GM23338 (cell line): ENCODE data around the gene FLNA.

Experiments used
- CTCF ChIP-seq, 2 experiments: fragments of 200-600 bp in 1 of 2; sonication (generic) in 1 of 2; conservative IDR thresholded peaks; 2 replicates each; pipeline versions ENCODE4 v1.5.1 to v1.6.1; 2016 to 2017; ENCODE audit warnings: antibody characterized with exemption in 2 of 2, low read depth in 2 of 2, mild to moderate bottlenecking in 2 of 2, moderate library complexity in 1 of 2
- TF ChIP-seq, protein P1 (sequence below): IDR thresholded peaks from one replicate; pipeline ENCODE4 v1.6.1; 2018; ENCODE audit warnings: antibody characterized with exemption; ENCODE audit not compliant: unreplicated experiment

- TF ChIP-seq CTCF (conservative IDR thresholded peaks at IDR 0.05; ENCODE audit: low read depth in 2 of 2), result no peak
- TF ChIP-seq, protein P1, sequence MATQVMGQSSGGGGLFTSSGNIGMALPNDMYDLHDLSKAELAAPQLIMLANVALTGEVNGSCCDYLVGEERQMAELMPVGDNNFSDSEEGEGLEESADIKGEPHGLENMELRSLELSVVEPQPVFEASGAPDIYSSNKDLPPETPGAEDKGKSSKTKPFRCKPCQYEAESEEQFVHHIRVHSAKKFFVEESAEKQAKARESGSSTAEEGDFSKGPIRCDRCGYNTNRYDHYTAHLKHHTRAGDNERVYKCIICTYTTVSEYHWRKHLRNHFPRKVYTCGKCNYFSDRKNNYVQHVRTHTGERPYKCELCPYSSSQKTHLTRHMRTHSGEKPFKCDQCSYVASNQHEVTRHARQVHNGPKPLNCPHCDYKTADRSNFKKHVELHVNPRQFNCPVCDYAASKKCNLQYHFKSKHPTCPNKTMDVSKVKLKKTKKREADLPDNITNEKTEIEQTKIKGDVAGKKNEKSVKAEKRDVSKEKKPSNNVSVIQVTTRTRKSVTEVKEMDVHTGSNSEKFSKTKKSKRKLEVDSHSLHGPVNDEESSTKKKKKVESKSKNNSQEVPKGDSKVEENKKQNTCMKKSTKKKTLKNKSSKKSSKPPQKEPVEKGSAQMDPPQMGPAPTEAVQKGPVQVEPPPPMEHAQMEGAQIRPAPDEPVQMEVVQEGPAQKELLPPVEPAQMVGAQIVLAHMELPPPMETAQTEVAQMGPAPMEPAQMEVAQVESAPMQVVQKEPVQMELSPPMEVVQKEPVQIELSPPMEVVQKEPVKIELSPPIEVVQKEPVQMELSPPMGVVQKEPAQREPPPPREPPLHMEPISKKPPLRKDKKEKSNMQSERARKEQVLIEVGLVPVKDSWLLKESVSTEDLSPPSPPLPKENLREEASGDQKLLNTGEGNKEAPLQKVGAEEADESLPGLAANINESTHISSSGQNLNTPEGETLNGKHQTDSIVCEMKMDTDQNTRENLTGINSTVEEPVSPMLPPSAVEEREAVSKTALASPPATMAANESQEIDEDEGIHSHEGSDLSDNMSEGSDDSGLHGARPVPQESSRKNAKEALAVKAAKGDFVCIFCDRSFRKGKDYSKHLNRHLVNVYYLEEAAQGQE, result no peak
Measured at GRCh38 chrX:154380153-154380552, 5.7 kb upstream of the FLNA start.
